Measurements from ENCODE around the gene NFKB1.
"Not testable (repeated sequence)": the region's sequence is repeated elsewhere in the genome, so short reads cannot be mapped to it uniquely, and the experiment has no call there.

NFKB1 gene

GRCh38 chr4:102569200-102569599 is 68.0 kb downstream of the NFKB1 start:
- DNase-seq: no peak

DNA sequence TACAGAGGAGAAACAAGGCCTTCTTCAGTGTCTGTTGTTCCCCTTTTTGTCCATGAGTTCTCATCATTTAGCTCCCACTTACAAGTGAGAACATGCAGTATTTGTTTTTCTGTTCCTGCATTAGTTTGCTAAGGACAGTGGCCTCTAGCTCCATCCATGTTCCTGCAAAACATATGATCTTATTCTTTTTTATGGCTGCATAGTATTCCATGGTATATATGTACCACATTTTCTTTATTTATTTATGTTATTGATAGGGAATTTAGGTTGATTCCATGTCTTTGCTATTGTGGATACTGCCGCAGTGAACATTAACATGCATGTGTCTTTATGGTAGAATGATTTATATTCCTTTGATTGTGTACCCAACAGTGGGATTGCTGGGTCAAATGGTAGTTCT is 69.1 kb downstream of the NFKB1 start:
- DNase-seq: not testable (repeated sequence)

GRCh38 chr4:102572452-102572851 is 71.3 kb downstream of the NFKB1 start:
- no peak for DNase-seq

GRCh38 chr4:102574317-102574716 is 73.2 kb downstream of the NFKB1 start:
- no peak for DNase-seq

DNA sequence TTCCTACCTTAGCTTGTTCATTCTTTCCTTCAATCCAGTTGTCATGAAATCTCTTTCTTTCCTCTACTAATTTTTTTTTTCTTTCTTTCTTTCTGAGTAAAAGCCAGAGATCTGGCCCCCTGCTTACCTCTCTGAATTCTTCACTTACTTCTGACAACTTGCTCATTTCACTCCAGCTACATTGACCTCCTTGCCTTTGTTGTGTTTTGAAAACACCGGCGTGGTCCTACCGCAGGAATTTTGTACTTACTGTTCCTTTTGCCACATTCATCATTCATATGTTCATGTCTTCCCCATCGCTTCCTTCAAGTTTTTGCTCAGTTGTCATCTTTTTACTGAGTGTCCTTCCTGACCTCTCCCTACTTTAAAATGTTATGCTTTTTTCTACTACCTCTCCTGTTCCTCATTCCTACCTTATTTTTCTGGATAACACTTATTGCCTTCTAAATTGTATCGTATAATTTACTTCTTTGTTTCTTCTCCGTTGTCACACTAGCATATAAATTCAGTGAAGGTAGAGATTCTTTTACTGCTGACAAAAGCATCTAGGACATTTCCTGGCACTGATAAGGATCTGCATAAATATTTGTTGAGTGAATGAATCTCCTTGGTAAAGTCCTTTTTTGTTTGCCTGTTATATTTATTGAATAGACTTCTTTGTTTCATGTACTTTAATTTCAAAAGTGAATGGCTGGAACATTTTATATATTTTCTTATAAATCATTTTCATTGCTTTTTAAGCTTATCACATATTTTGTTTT is 74.4 kb downstream of the NFKB1 start:
- DNase-seq: no peak

- DNase-seq: no peak
Measured at GRCh38 chr4:102578270-102578669, 77.1 kb downstream of the NFKB1 start.

GRCh38 chr4:102578819-102579218 is 77.7 kb downstream of the NFKB1 start:
- no peak for DNase-seq

GRCh38 chr4:102579794-102580462 is 78.8 kb downstream of the NFKB1 start:
- no peak for DNase-seq

GRCh38 chr4:102580463-102580842 is 79.3 kb downstream of the NFKB1 start:
- DNase-seq: no peak

GRCh38 chr4:102584091-102584490 is 82.9 kb downstream of the NFKB1 start:
- DNase-seq: no peak

DNA sequence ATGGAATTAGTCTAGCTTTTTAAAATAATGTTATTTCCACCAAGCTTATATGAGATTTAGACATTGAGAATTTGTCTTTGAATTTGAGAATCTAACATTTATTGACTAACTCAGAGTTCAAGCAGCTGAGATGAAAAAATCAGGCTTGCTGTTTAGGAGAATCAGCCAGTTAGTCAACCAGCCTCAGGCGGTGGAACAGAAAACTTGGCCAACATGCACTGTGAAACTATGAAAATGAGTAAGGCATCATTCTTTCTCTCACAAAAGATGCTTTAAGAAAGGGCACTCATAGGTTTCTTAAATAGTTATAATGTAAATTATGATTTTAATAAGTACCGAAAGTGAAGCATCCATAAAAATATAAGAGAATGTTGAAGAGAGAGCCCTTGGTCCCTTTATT is 84.2 kb downstream of the NFKB1 start:
- DNase-seq: no peak

GRCh38 chr4:102586002-102586643 is 85.0 kb downstream of the NFKB1 start:
- DNase-seq: no peak

GRCh38 chr4:102586644-102587021 is 85.5 kb downstream of the NFKB1 start:
- DNase-seq: no peak

- DNase-seq: no peak
Measured at GRCh38 chr4:102589743-102590142, 88.6 kb downstream of the NFKB1 start.

DNA sequence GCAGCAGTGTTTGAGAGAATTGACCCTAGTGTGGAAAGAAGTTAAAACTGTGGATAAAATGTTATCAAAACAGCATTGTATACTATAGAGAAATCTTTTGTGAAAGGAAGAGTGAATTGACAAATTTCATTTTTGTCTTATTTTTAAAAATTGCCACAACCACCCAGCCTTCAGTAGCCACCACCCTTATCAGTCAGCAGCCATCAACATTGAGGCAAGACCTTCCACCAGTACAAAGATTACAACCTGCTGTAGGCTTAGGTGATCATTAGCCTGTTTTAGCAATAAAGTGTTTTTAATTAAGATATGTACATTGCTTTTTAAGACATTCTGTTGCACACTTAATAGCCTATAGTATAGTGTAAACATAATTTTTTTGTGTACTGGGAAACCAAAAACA is 91.1 kb downstream of the NFKB1 start:
- DNase-seq: no peak

DNA sequence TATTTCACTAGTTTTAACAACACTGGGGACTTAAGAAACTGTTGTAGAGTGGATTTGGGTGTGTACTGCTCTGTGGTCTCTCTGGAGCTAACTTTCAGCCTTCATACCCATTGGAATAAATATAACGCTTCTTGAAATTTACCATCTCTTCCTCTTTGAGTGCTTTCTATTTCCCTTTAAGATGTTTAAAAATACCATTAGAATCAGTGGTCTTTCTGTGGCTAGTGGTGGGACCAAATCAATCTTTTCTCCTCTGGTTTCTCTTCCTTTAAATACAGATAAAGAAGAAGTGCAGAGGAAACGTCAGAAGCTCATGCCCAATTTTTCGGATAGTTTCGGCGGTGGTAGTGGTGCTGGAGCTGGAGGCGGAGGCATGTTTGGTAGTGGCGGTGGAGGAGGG is 92.0 kb downstream of the NFKB1 start:
- DNase-seq: no peak

DNA sequence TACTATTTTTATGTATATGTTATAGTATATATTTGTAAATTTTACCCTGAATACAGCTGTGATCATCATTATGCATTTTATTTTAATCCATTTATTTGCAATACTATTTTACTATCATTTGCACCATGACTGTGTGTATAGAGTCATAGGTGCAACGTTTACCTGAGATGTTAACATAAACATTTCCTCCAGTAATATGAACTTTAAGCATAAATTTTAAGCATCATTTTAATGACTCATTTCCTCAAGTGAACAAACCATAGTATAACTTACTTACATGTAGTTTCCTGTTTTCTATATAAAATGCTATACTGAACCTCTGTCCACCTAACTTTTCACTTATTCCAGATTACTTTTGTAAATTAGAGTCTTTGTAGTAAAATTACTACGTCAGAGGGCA is 92.8 kb downstream of the NFKB1 start:
- no peak for DNase-seq

- DNase-seq: no peak
Measured at GRCh38 chr4:102596532-102596931, 95.4 kb downstream of the NFKB1 start.

DNA sequence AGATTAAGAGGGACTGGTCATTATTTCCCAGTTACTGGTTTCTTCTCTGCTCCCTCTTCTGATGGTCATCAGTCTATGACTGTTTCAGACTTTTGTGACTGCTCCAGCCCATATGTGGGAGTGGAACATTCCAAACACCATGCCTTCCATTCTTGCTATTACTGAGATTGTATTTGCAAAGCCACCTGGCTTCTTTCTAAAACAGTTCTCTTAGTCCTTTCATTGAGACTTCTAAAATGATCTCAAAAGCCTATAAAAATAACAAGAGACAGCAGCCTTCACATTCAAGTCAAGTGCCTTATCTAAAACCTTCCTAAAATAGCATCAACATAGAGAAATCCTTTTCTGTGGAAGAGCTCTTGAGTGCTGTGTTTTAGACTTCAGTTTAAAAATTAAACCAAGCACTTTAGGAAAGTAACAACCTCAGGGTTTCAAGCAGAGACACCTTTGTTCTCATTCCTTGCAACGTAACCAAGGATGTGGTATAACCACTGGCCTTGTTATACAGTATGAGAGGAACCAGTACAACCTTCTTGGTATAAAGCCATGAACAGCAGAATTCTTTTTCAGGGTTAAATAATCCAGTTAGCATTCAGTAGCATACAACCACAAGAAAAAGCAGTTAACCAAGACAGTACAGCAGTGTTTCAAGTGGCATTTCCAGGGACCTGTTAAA is 97.1 kb downstream of the NFKB1 start:
- no peak for DNase-seq

DNA sequence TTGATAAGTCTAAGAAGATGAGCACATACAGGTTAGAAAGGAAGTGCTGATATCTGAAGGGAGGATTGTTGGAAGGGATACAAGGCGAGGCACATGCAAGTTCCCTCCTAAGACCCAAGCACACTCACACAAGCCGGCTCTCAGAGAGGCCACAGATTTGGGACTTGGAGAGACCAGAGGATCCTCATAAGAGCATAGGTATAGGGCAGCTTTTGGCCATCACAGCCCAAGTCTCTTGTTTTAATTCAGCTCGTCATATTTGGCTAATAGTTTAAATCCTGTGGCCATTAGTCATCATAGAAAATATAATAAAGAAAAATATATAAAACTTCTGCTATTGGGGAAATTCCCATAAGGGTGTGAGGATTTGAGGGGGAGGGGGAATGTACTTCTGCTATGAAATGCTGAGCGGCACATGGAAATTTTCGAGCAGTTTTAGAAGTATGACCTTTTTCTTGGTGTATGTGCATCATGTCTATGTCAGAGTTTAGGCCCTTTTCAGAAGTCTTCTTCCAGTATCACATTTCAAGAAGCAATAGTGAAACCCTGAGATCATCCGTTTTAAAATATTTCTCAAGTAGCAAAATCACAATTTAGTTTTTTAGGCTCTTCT is 97.7 kb downstream of the NFKB1 start:
- DNase-seq: no peak

DNA sequence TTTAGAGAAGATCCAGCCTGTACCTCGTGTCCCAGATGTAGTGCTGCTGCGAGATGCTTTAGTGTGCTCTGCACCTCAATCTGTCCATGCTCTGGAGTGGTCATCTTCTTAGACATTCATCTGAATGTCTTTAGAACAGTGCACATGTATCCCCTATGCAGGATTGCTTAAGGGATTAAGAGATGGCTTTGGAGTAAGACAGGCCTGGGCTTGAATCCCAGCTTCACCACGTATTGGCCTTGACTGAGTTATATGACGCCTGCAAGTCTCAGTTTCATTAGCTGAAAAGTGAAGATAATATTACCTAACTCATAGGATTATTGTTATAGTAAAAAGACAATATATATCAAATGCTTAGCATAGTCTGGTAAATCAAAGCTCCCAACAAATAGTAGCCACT is 98.3 kb downstream of the NFKB1 start:
- no peak for DNase-seq

DNA sequence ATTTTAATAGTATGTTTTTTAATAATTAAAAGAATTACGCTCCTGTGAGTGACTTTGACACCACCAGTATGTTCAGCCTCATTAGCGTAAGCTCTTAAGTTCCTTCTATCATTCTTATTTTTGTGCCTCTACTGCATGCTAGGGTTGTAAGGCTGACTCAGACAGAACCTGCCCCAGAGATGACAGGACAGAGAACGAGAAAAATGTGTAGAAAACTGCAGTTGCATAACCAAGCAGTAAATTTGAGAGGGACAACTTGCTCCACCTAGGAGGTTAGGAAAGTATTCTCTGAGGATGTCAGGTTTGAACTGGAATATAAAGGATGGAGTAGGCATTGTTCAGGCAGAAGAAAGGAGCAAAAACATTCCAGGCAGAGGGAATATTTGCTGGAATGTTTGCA is 98.7 kb downstream of the NFKB1 start:
- no peak for DNase-seq

DNA sequence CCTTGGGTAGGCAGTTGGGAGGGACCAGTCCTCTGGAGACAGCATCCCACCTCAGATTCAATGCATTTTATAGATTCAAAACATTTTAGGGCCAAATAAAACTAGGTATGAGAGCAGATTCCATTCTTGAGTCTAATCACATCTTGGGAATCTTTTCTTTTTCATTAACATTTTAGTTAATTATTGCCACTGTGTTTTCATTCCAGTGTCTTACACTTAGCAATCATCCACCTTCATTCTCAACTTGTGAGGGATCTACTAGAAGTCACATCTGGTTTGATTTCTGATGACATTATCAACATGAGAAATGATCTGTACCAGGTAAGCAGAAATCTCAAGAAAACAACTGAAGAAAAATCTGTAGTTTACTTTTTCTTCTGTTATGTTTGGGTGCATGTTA is 99.5 kb downstream of the NFKB1 start:
- DNase-seq: no peak

All from NCI-H2029 (cell line).